Caco-2 (cell line): ENCODE results near the gene SYT14. TPM values are rescaled to one million over a fixed set of nuclear protein-coding genes. Genes with fewer than 3 reads are reported as not detected.

Source experiments
- BruUV-seq: library from RNA; stranded (reverse); fragments of 400-500 nt; replicated peaks from 2 replicates; lab custom pipeline; 2021; lab: Mats Ljungman, UMichigan
- CTCF ChIA-PET: fragments of 300-600 bp; sonication (Branson Sonifier 250); formaldehyde crosslinking; loops from one replicate; lab custom pipeline; 2022; ENCODE audit warnings: antibody characterized with exemption; lab: Charles Lee
- POLR2A ChIA-PET: fragments of 300-600 bp; sonication (Branson Sonifier 250); formaldehyde crosslinking; loops from one replicate; lab custom pipeline; 2022; ENCODE audit warnings: antibody characterized with exemption; lab: Charles Lee
- DNase-seq, 2 experiments: peaks; one replicate each; pipeline versions ENCODE4 v3.0.0 to v3.0.0-alpha.2; 2020 to 2022
- H3K27me3 ChIP-seq: replicated peaks from 2 replicates; pipeline ENCODE4 v1.6.0; 2011; ENCODE audit warnings: low read length; ENCODE audit not compliant: control insufficient read depth, insufficient read depth
- H3K36me3 ChIP-seq: 2 replicates; pipeline ENCODE4 v1.5.1; 2011; ENCODE audit warnings: low read length; ENCODE audit not compliant: control insufficient read depth, insufficient read depth
- H3K4me1 ChIP-seq: fragments of 250-450 bp; sonication (Bioruptor Pico); 2 replicates; pipeline ENCODE4 v1.5.1; 2020; ENCODE audit warnings: mild to moderate bottlenecking
- H3K4me3 ChIP-seq: 2 replicates; pipeline ENCODE4 v1.5.1; 2011; ENCODE audit warnings: low read depth, mild to moderate bottlenecking, control low read depth, low read length
- H3K9me3 ChIP-seq: fragments of 250-450 bp; sonication (Bioruptor Pico); 2 replicates; pipeline ENCODE4 v1.5.1; 2020; ENCODE audit warnings: mild to moderate bottlenecking, moderate library complexity
- H3K27ac Mint-ChIP-seq: one replicate; pipeline ENCODE4 v1.8.0; 2022; ENCODE audit warnings: mixed read lengths; ENCODE audit not compliant: unreplicated experiment
- H3K27me3 Mint-ChIP-seq: one replicate; pipeline ENCODE4 v1.8.0; 2022; ENCODE audit warnings: mixed read lengths; ENCODE audit not compliant: insufficient read depth, unreplicated experiment
- H3K36me3 Mint-ChIP-seq: one replicate; pipeline ENCODE4 v1.8.0; 2022; ENCODE audit warnings: mild to moderate bottlenecking, mixed read lengths; ENCODE audit not compliant: insufficient read depth, unreplicated experiment
- H3K4me1 Mint-ChIP-seq: one replicate; pipeline ENCODE4 v1.8.0; 2022; ENCODE audit warnings: low read depth, mixed read lengths; ENCODE audit not compliant: unreplicated experiment
- H3K4me3 Mint-ChIP-seq: one replicate; pipeline ENCODE4 v1.8.0; 2022; ENCODE audit warnings: mild to moderate bottlenecking, moderate library complexity, mixed read lengths; ENCODE audit not compliant: unreplicated experiment
- H3K9me3 Mint-ChIP-seq: one replicate; pipeline ENCODE4 v1.8.0; 2022; ENCODE audit warnings: mixed read lengths; ENCODE audit not compliant: unreplicated experiment
- intact Hi-C: fragments of 100-400 bp; cut with micrococcal nuclease; formaldehyde crosslinking; loops from one replicate; pipeline ENCODE4 v1.10.0; 2022; ENCODE audit not compliant: unreplicated experiment
- total RNA-seq: library from RNA; stranded (reverse); gene quantifications from 2 replicates; pipeline ENCODE4 v1.2.3, GENCODE V29; 2022
- TF ChIP-seq, protein P1 (sequence below), 2 experiments: fragments of 200-600 bp in 1 of 2; IDR thresholded peaks; 1 replicate in 1 of 2; 2 replicates in 1 of 2; pipeline versions ENCODE4 v1.5.1 to v1.8.0; 2011 to 2022; ENCODE audit warnings: antibody characterized with exemption in 1 of 2, control low read depth in 1 of 2, inconsistent platforms in 1 of 2, low read depth in 1 of 2, low read length in 1 of 2, mild to moderate bottlenecking in 1 of 2, moderate library complexity in 1 of 2; ENCODE audit not compliant: insufficient read depth in 1 of 2, severe bottlenecking in 1 of 2, unreplicated experiment in 1 of 2

SYT14 gene
- total RNA-seq, 1 experiment from 2014 or later, result 0.18 TPM

GRCh38 chr1:210074904-210075303 lies 136.9 kb downstream of the SYT14 start:
- Histone ChIP-seq H3K36me3 (no peaks in the 10 kb centered on the region), H3K27me3 (no peaks in the 10 kb centered on the region), H3K4me1 (no peaks in the 10 kb centered on the region), H3K9me3 (0 out of 2 replicates have a peak, but pooled peaks cover 4% of the 10 kb centered on the region), H3K4me3 (no peak overlapping the region)
- Mint-ChIP-seq H3K36me3 (no peaks in the 10 kb centered on the region), H3K27ac (no peak overlapping the region), H3K4me3 (no peak overlapping the region), H3K4me1 (no peaks in the 10 kb centered on the region), H3K27me3 (no peaks in the 10 kb centered on the region), H3K9me3 (no peaks in the 10 kb centered on the region)
- TF ChIP-seq, protein P1, sequence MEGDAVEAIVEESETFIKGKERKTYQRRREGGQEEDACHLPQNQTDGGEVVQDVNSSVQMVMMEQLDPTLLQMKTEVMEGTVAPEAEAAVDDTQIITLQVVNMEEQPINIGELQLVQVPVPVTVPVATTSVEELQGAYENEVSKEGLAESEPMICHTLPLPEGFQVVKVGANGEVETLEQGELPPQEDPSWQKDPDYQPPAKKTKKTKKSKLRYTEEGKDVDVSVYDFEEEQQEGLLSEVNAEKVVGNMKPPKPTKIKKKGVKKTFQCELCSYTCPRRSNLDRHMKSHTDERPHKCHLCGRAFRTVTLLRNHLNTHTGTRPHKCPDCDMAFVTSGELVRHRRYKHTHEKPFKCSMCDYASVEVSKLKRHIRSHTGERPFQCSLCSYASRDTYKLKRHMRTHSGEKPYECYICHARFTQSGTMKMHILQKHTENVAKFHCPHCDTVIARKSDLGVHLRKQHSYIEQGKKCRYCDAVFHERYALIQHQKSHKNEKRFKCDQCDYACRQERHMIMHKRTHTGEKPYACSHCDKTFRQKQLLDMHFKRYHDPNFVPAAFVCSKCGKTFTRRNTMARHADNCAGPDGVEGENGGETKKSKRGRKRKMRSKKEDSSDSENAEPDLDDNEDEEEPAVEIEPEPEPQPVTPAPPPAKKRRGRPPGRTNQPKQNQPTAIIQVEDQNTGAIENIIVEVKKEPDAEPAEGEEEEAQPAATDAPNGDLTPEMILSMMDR (IDR thresholded peaks at IDR 0.05; ENCODE audit: insufficient read depth in 1 of 2, low read depth in 1 of 2, low read length in 1 of 2, severe bottlenecking in 1 of 2, unreplicated experiment in 1 of 2), result no peak
- BruUV-seq, result no TSS peak
- POLR2A ChIA-PET, result no interaction called here
- CTCF ChIA-PET, result no interaction called here
- intact Hi-C loops, result no loop called here
- DNase-seq, result no peak

DNA sequence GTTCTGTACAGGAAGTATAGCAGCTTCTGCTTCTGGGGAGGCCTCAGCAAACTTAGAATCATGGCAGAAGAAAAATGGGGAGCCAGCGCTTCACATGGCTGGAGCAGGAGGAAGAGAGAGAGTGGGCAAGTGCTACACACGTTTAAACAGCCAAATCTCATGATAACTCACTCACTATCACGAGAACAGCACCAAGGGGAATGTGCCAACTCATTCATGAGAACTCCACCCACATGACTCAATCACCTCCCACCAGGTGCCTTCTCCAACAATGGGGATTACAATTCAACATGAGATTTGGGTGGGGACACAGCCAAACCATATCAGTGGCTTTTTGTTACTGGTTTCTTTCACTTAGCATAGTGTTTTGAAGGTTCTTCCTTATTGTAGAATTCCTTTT lies 138.6 kb downstream of the SYT14 start:
- Histone ChIP-seq H3K4me3 (no peak overlapping the region), H3K27me3 (no peaks in the 10 kb centered on the region), H3K9me3 (0 out of 2 replicates have a peak, but pooled peaks cover 4% of the 10 kb centered on the region), H3K4me1 (no peaks in the 10 kb centered on the region), H3K36me3 (no peaks in the 10 kb centered on the region)
- Mint-ChIP-seq H3K4me3 (no peak overlapping the region), H3K4me1 (no peaks in the 10 kb centered on the region), H3K9me3 (no peaks in the 10 kb centered on the region), H3K36me3 (no peaks in the 10 kb centered on the region), H3K27ac (no peak overlapping the region), H3K27me3 (no peaks in the 10 kb centered on the region)
- BruUV-seq, result no TSS peak
- DNase-seq, result no peak
- CTCF ChIA-PET, result no interaction called here
- POLR2A ChIA-PET, result no interaction called here
- intact Hi-C loops, result no loop called here
- TF ChIP-seq, protein P1 (IDR thresholded peaks at IDR 0.05; ENCODE audit: insufficient read depth in 1 of 2, low read depth in 1 of 2, low read length in 1 of 2, severe bottlenecking in 1 of 2, unreplicated experiment in 1 of 2), result no peak

DNA sequence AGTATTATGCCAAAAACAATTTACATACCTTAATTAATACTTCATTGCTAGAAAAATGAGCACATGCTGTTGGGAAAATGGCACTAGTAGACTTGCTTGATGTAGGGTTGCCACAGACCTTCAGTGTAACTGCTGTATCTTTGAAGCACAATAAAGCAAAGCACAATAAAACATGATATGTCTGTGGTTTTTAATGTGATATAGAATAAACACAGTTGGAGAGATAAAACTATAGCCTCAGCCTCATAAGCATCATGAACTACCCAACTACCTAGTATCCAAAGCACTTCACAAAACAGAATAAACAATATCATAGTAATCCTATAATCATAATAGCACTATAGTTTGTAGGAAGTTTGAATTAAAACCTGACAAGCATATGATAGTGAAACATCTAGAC lies 143.5 kb downstream of the SYT14 start:
- TF ChIP-seq, protein P1 (IDR thresholded peaks at IDR 0.05; ENCODE audit: insufficient read depth in 1 of 2, low read depth in 1 of 2, low read length in 1 of 2, severe bottlenecking in 1 of 2, unreplicated experiment in 1 of 2), result no peak
- H3K27me3 Mint-ChIP-seq, result no peaks in the 10 kb centered on the region
- DNase-seq, result no peak
- POLR2A ChIA-PET, result no interaction called here
- intact Hi-C loops, result no loop called here
- BruUV-seq, result no TSS peak
- no peak overlapping the region for H3K4me3 Mint-ChIP-seq
- H3K27ac Mint-ChIP-seq, result no peak overlapping the region
- H3K4me1 Mint-ChIP-seq, result peaks cover 8% of the 10 kb centered on the region
- peaks cover 33% of the 10 kb centered on the region for H3K4me1 ChIP-seq
- H3K36me3 Mint-ChIP-seq, result no peaks in the 10 kb centered on the region
- H3K4me3 ChIP-seq, result no peak overlapping the region
- no peaks in the 10 kb centered on the region for H3K9me3 Mint-ChIP-seq
- 0 out of 2 replicates have a peak, but pooled peaks cover 4% of the 10 kb centered on the region for H3K9me3 ChIP-seq
- H3K27me3 ChIP-seq, result no peaks in the 10 kb centered on the region
- no peaks in the 10 kb centered on the region for H3K36me3 ChIP-seq
- CTCF ChIA-PET, result no interaction called here
